Lower lobe of right lung (tissue), 2 donors: ENCODE data around the gene ADGRL4. TPM values are rescaled to one million over a fixed set of nuclear protein-coding genes. Genes with fewer than 3 reads are reported as not detected.
"Not testable (repeated sequence)": the region's sequence is repeated elsewhere in the genome, so short reads cannot be mapped to it uniquely, and the experiment has no call there.

Experiments used
- ATAC-seq, 2 donors: fragments of 200-7000 bp; cut with Tn5 transposase; one replicate each; pipeline ENCODE4 v1.9.1; 2020 to 2022; ENCODE audit warnings: mild to moderate bottlenecking in 2 of 2, moderate library complexity in 2 of 2
- DNase-seq: peaks from one replicate; pipeline ENCODE4 v3.0.0-alpha.2; 2020
- H3K27ac ChIP-seq: fragments of 200-600 bp; one replicate; pipeline ENCODE4 v1.8.0; 2022
- H3K27me3 ChIP-seq: fragments of 200-600 bp; one replicate; pipeline ENCODE4 v1.8.0; 2022; ENCODE audit warnings: low read depth
- H3K36me3 ChIP-seq: fragments of 200-600 bp; one replicate; pipeline ENCODE4 v1.8.0; 2022; ENCODE audit warnings: mild to moderate bottlenecking
- H3K4me1 ChIP-seq: fragments of 200-600 bp; one replicate; pipeline ENCODE4 v1.8.0; 2022
- H3K4me3 ChIP-seq: fragments of 200-600 bp; one replicate; pipeline ENCODE4 v1.8.0; 2022; ENCODE audit warnings: mild to moderate bottlenecking
- H3K9me3 ChIP-seq: fragments of 200-600 bp; one replicate; pipeline ENCODE4 v1.8.0; 2022
- intact Hi-C: fragments of 100-400 bp; cut with DNase I; formaldehyde crosslinking; loops from one replicate; pipeline ENCODE4 v1.11.0; 2022
- total RNA-seq: library from RNA; stranded (reverse); fragmentation: NEBNext Ultra II Directional; extraction: Animal tissue kit (Norgen Biotek cat#: 25700); gene quantifications from one replicate; pipeline ENCODE4 v1.2.1, GENCODE V29; 2021
- TF ChIP-seq, protein P1 (sequence below): fragments of 200-600 bp; IDR thresholded peaks from one replicate; pipeline ENCODE4 v1.8.0; 2022; ENCODE audit warnings: antibody characterized with exemption, mild to moderate bottlenecking
- donor health status: DM: no; HTN: yes; CAD: no; lungs with severe emphysema.

The ADGRL4 gene
- total RNA-seq, 1 donor from 2014 or later = 18.8 TPM

DNA sequence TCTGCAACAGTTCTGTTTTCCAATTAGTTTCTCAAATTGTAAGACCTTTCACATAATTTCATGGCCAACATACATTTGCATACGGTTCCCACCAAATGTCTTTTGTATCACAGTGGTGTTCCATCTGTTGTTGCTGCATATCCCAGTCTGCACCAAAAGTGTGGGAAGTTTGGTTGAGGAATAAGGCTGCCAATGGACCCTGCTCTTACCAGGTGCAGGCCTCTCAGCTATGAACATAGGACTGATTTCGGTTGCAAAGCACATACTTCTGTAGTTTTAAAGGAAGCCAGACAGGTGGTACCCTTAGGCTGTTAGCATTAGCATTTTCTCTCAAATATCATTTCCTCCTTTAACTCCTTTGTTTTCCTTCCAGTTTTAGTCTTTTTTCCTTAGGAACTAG lies 33.8 kb downstream of the ADGRL4 start:
- Histone ChIP-seq H3K4me3 (no peak overlapping the region), H3K9me3 (no peaks in the 10 kb centered on the region), H3K27ac (no peak overlapping the region), H3K36me3 (no peaks in the 10 kb centered on the region), H3K27me3 (no peaks in the 10 kb centered on the region), H3K4me1 (no peaks in the 10 kb centered on the region)
- intact Hi-C loops = no loop called here
- no peak for ATAC-seq
- TF ChIP-seq, protein P1, sequence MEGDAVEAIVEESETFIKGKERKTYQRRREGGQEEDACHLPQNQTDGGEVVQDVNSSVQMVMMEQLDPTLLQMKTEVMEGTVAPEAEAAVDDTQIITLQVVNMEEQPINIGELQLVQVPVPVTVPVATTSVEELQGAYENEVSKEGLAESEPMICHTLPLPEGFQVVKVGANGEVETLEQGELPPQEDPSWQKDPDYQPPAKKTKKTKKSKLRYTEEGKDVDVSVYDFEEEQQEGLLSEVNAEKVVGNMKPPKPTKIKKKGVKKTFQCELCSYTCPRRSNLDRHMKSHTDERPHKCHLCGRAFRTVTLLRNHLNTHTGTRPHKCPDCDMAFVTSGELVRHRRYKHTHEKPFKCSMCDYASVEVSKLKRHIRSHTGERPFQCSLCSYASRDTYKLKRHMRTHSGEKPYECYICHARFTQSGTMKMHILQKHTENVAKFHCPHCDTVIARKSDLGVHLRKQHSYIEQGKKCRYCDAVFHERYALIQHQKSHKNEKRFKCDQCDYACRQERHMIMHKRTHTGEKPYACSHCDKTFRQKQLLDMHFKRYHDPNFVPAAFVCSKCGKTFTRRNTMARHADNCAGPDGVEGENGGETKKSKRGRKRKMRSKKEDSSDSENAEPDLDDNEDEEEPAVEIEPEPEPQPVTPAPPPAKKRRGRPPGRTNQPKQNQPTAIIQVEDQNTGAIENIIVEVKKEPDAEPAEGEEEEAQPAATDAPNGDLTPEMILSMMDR = no peak
- DNase-seq = no peak

GRCh38 chr1:78967091-78967490 lies 39.4 kb downstream of the ADGRL4 start:
- H3K4me1 ChIP-seq, ATAC-seq, H3K36me3 ChIP-seq, intact Hi-C loops, H3K27ac ChIP-seq, H3K4me3 ChIP-seq, DNase-seq, H3K27me3 ChIP-seq: not testable (repeated sequence)
- H3K9me3 ChIP-seq = peaks cover 21% of the 10 kb centered on the region

DNA sequence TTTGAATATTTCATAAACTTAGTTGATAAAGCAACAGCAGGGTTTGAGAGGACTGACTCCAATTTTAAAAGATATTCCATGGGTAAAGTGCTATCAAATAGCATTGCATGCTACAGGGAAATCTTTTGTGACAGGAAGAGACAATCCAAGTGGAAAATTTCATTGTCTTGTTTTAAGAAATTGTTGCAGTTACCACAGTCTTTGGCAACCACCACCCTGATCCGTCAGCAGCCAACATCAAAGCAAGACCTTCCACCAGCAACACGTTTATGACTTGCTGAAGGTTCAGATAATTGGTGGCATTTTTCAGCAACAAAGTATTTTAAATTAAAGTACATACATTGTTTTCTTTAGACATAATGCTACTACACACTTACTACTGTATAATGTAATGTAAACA lies 47.8 kb downstream of the ADGRL4 start:
- intact Hi-C loops = no loop called here
- ATAC-seq (no peak), DNase-seq (no peak)
- Histone ChIP-seq H3K27ac (no peak overlapping the region), H3K4me3 (no peak overlapping the region), H3K4me1 (no peaks in the 10 kb centered on the region), H3K9me3 (no peaks in the 10 kb centered on the region), H3K36me3 (no peaks in the 10 kb centered on the region), H3K27me3 (no peaks in the 10 kb centered on the region)
- TF ChIP-seq, protein P1 = no peak

DNA sequence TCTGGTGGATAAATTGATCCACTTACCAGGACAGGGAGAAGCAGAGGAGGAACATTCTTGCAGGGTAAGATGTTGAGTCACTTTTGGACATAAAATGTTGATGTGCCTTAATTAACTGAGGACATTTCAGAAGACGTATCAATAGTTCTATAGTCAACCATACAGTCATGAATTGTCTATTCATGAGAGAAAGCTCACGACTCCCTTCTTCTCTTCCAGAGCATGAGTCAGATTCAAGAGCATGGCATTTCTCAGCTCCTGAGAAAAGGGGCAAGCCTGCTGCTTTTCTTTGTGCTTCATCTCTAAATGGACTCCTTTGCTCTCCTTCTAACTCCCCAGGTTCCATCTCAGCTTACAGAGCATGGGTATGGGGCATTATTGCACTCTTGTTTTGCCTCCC lies 55.7 kb downstream of the ADGRL4 start:
- no peak overlapping the region for H3K27ac ChIP-seq
- no peak for ATAC-seq
- TF ChIP-seq, protein P1 = no peak
- intact Hi-C loops = no loop called here
- no peaks in the 10 kb centered on the region for H3K4me1 ChIP-seq
- no peaks in the 10 kb centered on the region for H3K9me3 ChIP-seq
- H3K36me3 ChIP-seq = no peaks in the 10 kb centered on the region
- no peaks in the 10 kb centered on the region for H3K27me3 ChIP-seq
- DNase-seq = no peak
- no peak overlapping the region for H3K4me3 ChIP-seq

DNA sequence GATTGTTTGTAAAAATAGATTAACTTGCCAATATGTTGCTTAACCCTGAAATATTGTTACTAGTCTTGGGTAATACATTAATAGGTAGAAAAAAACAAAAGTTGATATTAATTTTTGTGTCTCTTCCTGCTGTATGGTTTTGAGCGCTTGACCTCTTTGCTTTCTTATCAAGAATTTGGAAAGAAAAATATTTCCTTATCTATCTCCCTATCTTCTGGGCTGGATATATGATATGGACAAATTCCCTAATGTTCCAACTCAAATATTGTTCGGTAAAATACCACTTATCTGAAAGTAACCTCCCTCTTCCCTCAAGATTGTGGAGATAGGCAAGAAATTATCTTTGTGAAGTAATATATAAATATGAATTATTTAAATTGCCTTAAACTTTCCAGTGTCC lies 57.3 kb downstream of the ADGRL4 start:
- TF ChIP-seq, protein P1 = no peak
- intact Hi-C loops = no loop called here
- Histone ChIP-seq H3K36me3 (no peaks in the 10 kb centered on the region), H3K4me3 (no peak overlapping the region), H3K4me1 (no peaks in the 10 kb centered on the region), H3K27me3 (no peaks in the 10 kb centered on the region), H3K9me3 (no peaks in the 10 kb centered on the region), H3K27ac (no peak overlapping the region)
- DNase-seq (no peak), ATAC-seq (no peak)

DNA sequence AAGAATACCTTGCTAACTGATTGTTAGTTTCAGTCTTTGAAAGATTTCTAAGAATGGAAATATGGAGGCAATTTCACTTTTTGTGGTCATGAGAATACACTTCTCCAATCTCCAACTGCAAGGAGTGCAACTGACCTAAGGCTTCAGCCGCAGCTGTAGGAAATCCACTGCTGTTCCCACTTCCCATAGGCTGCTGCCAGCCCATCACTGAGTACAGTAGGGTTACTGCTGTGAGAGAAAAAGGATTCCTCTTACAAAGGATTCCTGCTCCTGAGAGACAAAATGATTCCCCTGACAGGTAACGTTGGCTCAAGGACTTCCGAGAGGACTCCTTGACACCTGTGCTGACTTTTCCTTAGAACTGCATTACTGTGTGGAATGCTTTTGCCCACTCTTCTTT lies 87.4 kb downstream of the ADGRL4 start:
- DNase-seq (no peak), ATAC-seq (no peak)
- no peaks in the 10 kb centered on the region for H3K4me1 ChIP-seq
- no peaks in the 10 kb centered on the region for H3K27me3 ChIP-seq
- H3K9me3 ChIP-seq = no peaks in the 10 kb centered on the region
- H3K36me3 ChIP-seq = no peaks in the 10 kb centered on the region
- no peak overlapping the region for H3K27ac ChIP-seq
- TF ChIP-seq, protein P1 = no peak
- no peak overlapping the region for H3K4me3 ChIP-seq
- intact Hi-C loops = no loop called here
